HepG2 (cell line): Measurements from ENCODE around the gene HOXD4. TPM values are rescaled to one million over a fixed set of nuclear protein-coding genes. Genes with fewer than 3 reads are reported as not detected.

Experiments
- ATAC-seq: fragments of 200-7000 bp; cut with Tn5 transposase; 3 replicates; pipeline ENCODE4 v1.9.1; 2020; ENCODE audit warnings: mild to moderate bottlenecking, moderate library complexity
- BruUV-seq: library from RNA; stranded (reverse); fragments of 400-500 nt; replicated peaks from 2 replicates; lab custom pipeline; 2021; lab: Mats Ljungman, UMichigan
- CTCF ChIA-PET: fragments of 300-600 bp; formaldehyde crosslinking; extraction: SDS; loops from one replicate; lab custom pipeline; 2021; ENCODE audit warnings: low total read pairs, inconsistent platforms, low intra/inter-chr PET ratio; lab: Yijun Ruan, JAX
- POLR2A ChIA-PET: fragments of 350-600 bp; sonication (Branson Sonifier 250); formaldehyde crosslinking; loops from one replicate; lab custom pipeline; 2020; ENCODE audit warnings: antibody characterized with exemption, inconsistent platforms; lab: Yijun Ruan, JAX
- DNase-seq: peaks from one replicate; pipeline ENCODE4 v3.0.0-alpha.2; 2015; ENCODE audit warnings: low spot score
- FAIRE-seq: peaks from 3 replicates; lab custom pipeline; 2011; peaks lifted over from hg19 to GRCh38; lab: Jason Lieb, UNC
- H2AFZ ChIP-seq: one replicate; pipeline ENCODE4 v1.6.1; 2011; ENCODE audit warnings: low read length, inconsistent platforms
- H3K27ac ChIP-seq: fragments of 300-600 bp; 3 replicates; pipeline ENCODE4 v1.8.0; 2011; ENCODE audit warnings: mixed run types, mild to moderate bottlenecking, mixed read lengths, low read length, inconsistent platforms; ENCODE audit not compliant: insufficient read depth; ENCODE audit errors: extremely low read length
- H3K27me3 ChIP-seq, 2 experiments: fragments of 200-600 bp in 1 of 2; 2 replicates in 1 of 2; 3 replicates in 1 of 2; pipeline versions ENCODE4 v1.6.0 to v1.8.0; 2011; ENCODE audit warnings: low read length in 2 of 2, mild to moderate bottlenecking in 2 of 2, moderate library complexity in 2 of 2, inconsistent platforms in 1 of 2; ENCODE audit not compliant: insufficient read depth in 2 of 2, control insufficient read depth in 1 of 2
- H3K36me3 ChIP-seq, 2 experiments: fragments of 200-600 bp in 1 of 2; replicated peaks in 1 of 2; 2 replicates in 1 of 2; 3 replicates in 1 of 2; pipeline versions ENCODE4 v1.5.1 to v1.8.0; 2011; ENCODE audit warnings: low read length in 2 of 2, inconsistent platforms in 1 of 2; ENCODE audit not compliant: insufficient read depth in 2 of 2, control insufficient read depth in 1 of 2
- H3K4me1 ChIP-seq: 2 replicates; pipeline ENCODE4 v1.5.1; 2012; ENCODE audit warnings: low read length, inconsistent platforms; ENCODE audit not compliant: insufficient read depth
- H3K4me2 ChIP-seq: 2 replicates; pipeline ENCODE4 v1.6.0; 2011; ENCODE audit warnings: low read depth, low read length, inconsistent platforms
- H3K4me3 ChIP-seq, 3 experiments: fragments of 200-600 bp in 1 of 3; sonication (generic), shearing (Covaris generic) in 1 of 3; replicated peaks in 1 of 3; 2 replicates each; pipeline ENCODE4 v1.5.1; 2011 to 2016; ENCODE audit warnings: low read length in 3 of 3, inconsistent platforms in 2 of 3, low read depth in 2 of 3, mild to moderate bottlenecking in 2 of 3, control low read depth in 1 of 3, mixed read lengths in 1 of 3; ENCODE audit not compliant: insufficient read depth in 1 of 3
- H3K79me2 ChIP-seq: one replicate; pipeline ENCODE4 v1.6.1; 2011; ENCODE audit warnings: low read length, inconsistent platforms; ENCODE audit not compliant: insufficient read depth
- H3K9ac ChIP-seq: 2 replicates; pipeline ENCODE4 v1.6.0; 2011; ENCODE audit warnings: mild to moderate bottlenecking, low read depth, low read length, inconsistent platforms; ENCODE audit not compliant: insufficient read depth
- H3K9me3 ChIP-seq: 2 replicates; pipeline ENCODE4 v1.5.1; 2012; ENCODE audit warnings: mild to moderate bottlenecking, low read length
- H4K20me1 ChIP-seq: 2 replicates; pipeline ENCODE4 v1.6.0; 2011; ENCODE audit warnings: inconsistent platforms, mild to moderate bottlenecking, low read length, moderate library complexity; ENCODE audit not compliant: insufficient read depth
- CREBL2 ChIP-seq: sonication (generic); formaldehyde crosslinking; IDR thresholded peaks from 2 replicates; pipeline ENCODE4 v1.8.1; 2023; ENCODE audit warnings: missing genetic modification reagents, mild to moderate bottlenecking, borderline replicate concordance
- HIVEP1 ChIP-seq: sonication (generic); formaldehyde crosslinking; IDR thresholded peaks from 2 replicates; pipeline ENCODE4 v1.4.0; 2020; ENCODE audit warnings: mild to moderate bottlenecking, missing genetic modification reagents
- HNRNPK ChIP-seq: fragments of 200-400 bp; formaldehyde crosslinking; IDR thresholded peaks from 2 replicates; pipeline ENCODE4 v1.6.1; 2018; ENCODE audit warnings: low read length, low read depth, moderate library complexity, mild to moderate bottlenecking; ENCODE audit not compliant: poor library complexity, severe bottlenecking
- MED8 ChIP-seq: sonication (generic); formaldehyde crosslinking; IDR thresholded peaks from 2 replicates; pipeline ENCODE4 v1.8.1; 2023; ENCODE audit warnings: mild to moderate bottlenecking, missing genetic modification reagents; ENCODE audit not compliant: insufficient replicate concordance
- NCOR1 ChIP-seq: fragments of 200-600 bp; sonication (generic); IDR thresholded peaks from 2 replicates; pipeline ENCODE4 v1.7.0; 2017; ENCODE audit warnings: antibody characterized with exemption, low read length, borderline replicate concordance
- SKI ChIP-seq: fragments of 450-650 bp; IDR thresholded peaks from one replicate; pipeline ENCODE4 v1.6.1; 2018; ENCODE audit warnings: mild to moderate bottlenecking; ENCODE audit not compliant: partially characterized antibody
- TCF12 ChIP-seq, 2 experiments: fragments of 450-650 bp in 1 of 2; sonication (generic) in 1 of 2; formaldehyde crosslinking in 1 of 2; IDR thresholded peaks; 2 replicates each; pipeline versions ENCODE4 v1.6.1 to v1.8.0; 2017 to 2022; ENCODE audit warnings: antibody characterized with exemption in 1 of 2, mild to moderate bottlenecking in 1 of 2, missing genetic modification reagents in 1 of 2, moderate library complexity in 1 of 2
- ZNF33B ChIP-seq: sonication (generic); formaldehyde crosslinking; IDR thresholded peaks from 2 replicates; pipeline ENCODE4 v1.5.1; 2020; ENCODE audit warnings: mild to moderate bottlenecking, missing genetic modification reagents
- ZNF446 ChIP-seq: sonication (generic); formaldehyde crosslinking; IDR thresholded peaks from 2 replicates; pipeline ENCODE4 v1.5.0; 2020; ENCODE audit warnings: mild to moderate bottlenecking, missing genetic modification reagents
- ZNF451 ChIP-seq: sonication (generic); formaldehyde crosslinking; IDR thresholded peaks from 2 replicates; pipeline ENCODE4 v1.5.0; 2020; ENCODE audit warnings: mild to moderate bottlenecking, missing genetic modification reagents
- ZNF484 ChIP-seq: sonication (generic); formaldehyde crosslinking; IDR thresholded peaks from 2 replicates; pipeline ENCODE4 v1.5.1; 2020; ENCODE audit warnings: mild to moderate bottlenecking, low read depth, missing genetic modification reagents, borderline replicate concordance
- ZNF552 ChIP-seq: sonication (generic); formaldehyde crosslinking; IDR thresholded peaks from 2 replicates; pipeline ENCODE4 v1.9.0; 2022; ENCODE audit warnings: missing genetic modification reagents, mild to moderate bottlenecking, borderline replicate concordance
- ZNF772 ChIP-seq: sonication (generic); formaldehyde crosslinking; IDR thresholded peaks from 2 replicates; pipeline ENCODE4 v1.5.0; 2020; ENCODE audit warnings: mild to moderate bottlenecking, missing genetic modification reagents
- WGBS: methylation state at CpG from one replicate; pipeline ENCODE4 v1.1.6; 2017; ENCODE audit warnings: low lambda C conversion rate; 5-methylcytosine and 5-hydroxymethylcytosine counted together
- in situ Hi-C: cut with HindIII; loops from 2 replicates; pipeline ENCODE4 v1.10.0; 2017; ENCODE audit warnings: low pct_unique_long_range_greater_than_20kb; ENCODE audit not compliant: extremely low pct_ligation_motif_present
- intact Hi-C: fragments of 100-400 bp; cut with micrococcal nuclease; formaldehyde crosslinking; loops from one replicate; pipeline ENCODE4 v1.10.0; 2022; ENCODE audit not compliant: unreplicated experiment
- polyA plus RNA-seq, 8 experiments: library from polyadenylated mRNA; depleted of rRNA in 3 of 8; stranded (reverse) in 7 of 8; unstranded in 1 of 8; fragments of >200 nt; fragmentation: Illumina TruSeq in 4 of 8; extraction: Trizol in 4 of 8; gene quantifications; 2 replicates each; pipeline versions ENCODE4 v1.2.1 to v1.2.3, GENCODE V29; 2011 to 2016; ENCODE audit warnings: low read depth in 4 of 8, missing spikeins in 1 of 8, mixed read lengths in 1 of 8; ENCODE audit not compliant: insufficient read depth in 1 of 8
- total RNA-seq, 5 experiments: library from RNA; depleted of rRNA; stranded (reverse); fragments of >200 nt; fragmentation: Illumina TruSeq; extraction: Trizol; gene quantifications; 2 replicates each; pipeline ENCODE4 v1.2.3, GENCODE V29; 2016; ENCODE audit warnings: low read depth in 1 of 5
- TF ChIP-seq, protein P1 (sequence below): sonication (generic); formaldehyde crosslinking; IDR thresholded peaks from 2 replicates; pipeline ENCODE4 v1.8.1; 2022; ENCODE audit warnings: mild to moderate bottlenecking, missing genetic modification reagents
- TF ChIP-seq, protein P2 (sequence below): sonication (generic); formaldehyde crosslinking; IDR thresholded peaks from 2 replicates; pipeline ENCODE4 v1.5.0; 2020; ENCODE audit warnings: mild to moderate bottlenecking, missing genetic modification reagents
- TF ChIP-seq, protein P3 (sequence below): sonication (generic); formaldehyde crosslinking; IDR thresholded peaks from 2 replicates; pipeline ENCODE4 v1.4.0; 2020; ENCODE audit warnings: missing genetic modification reagents
- TF ChIP-seq, protein P4 (sequence below): sonication (generic); formaldehyde crosslinking; IDR thresholded peaks from 2 replicates; pipeline ENCODE4 v1.4.0; 2020; ENCODE audit warnings: mild to moderate bottlenecking, missing genetic modification reagents

Gene HOXD4
- total and polyA plus RNA-seq, 2 of the 13 experiments (the other 11 are each of a cell fraction or from before 2014, with no cell fraction given), result not detected

DNA sequence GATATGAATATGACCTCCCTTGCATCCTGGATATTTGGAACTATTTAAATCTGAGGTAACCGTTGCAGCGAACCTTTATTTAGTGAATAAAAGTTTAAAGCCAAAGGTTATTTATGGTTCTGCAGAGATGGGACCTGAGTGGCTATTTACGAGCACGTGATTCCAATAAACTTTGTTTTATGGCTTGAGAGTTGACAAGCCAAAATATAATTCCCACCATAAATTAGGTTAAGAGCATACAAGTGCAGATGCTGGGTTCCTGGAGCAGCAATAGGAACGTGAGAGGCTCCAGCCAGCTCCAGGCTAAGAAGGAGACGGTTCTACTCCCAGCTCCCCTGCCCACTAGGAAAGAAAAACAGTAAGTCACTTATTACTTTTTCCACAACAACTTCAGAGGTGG, 5.2 kb upstream of the HOXD4 start:
- Histone ChIP-seq H3K9ac (no peak overlapping the region), H3K4me3 (no peak overlapping the region), H3K4me2 (no peak overlapping the region), H3K27me3 (peaks cover 16 to 94% of the 10 kb centered on the region in 2 experiments), H3K27ac (no peak overlapping the region), H3K9me3 (no peaks in the 10 kb centered on the region), H3K79me2 (no peaks in the 10 kb centered on the region), H3K4me1 (peaks cover 22% of the 10 kb centered on the region), H4K20me1 (no peaks in the 10 kb centered on the region), H2AFZ (no peak overlapping the region), H3K36me3 (no peaks in the 10 kb centered on the region)
- 5% methylated on average over 6 of the region's 6 CpGs for WGBS
- DNase-seq (no peak), FAIRE-seq (no peak), ATAC-seq (no peak)
- TF ChIP-seq CREBL2, result no peak
- no peak for TF ChIP-seq ZNF484 (CRISPR knock-in tag)
- no peak for TF ChIP-seq NCOR1
- no peak for TF ChIP-seq ZNF772 (CRISPR knock-in tag)
- TF ChIP-seq, protein P1, sequence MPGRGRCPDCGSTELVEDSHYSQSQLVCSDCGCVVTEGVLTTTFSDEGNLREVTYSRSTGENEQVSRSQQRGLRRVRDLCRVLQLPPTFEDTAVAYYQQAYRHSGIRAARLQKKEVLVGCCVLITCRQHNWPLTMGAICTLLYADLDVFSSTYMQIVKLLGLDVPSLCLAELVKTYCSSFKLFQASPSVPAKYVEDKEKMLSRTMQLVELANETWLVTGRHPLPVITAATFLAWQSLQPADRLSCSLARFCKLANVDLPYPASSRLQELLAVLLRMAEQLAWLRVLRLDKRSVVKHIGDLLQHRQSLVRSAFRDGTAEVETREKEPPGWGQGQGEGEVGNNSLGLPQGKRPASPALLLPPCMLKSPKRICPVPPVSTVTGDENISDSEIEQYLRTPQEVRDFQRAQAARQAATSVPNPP (CRISPR knock-in tag), result no peak
- TF ChIP-seq ZNF451 (CRISPR knock-in tag), result no peak
- no peak for TF ChIP-seq ZNF552
- no peak for TF ChIP-seq HIVEP1 (CRISPR knock-in tag)
- TF ChIP-seq, protein P2, sequence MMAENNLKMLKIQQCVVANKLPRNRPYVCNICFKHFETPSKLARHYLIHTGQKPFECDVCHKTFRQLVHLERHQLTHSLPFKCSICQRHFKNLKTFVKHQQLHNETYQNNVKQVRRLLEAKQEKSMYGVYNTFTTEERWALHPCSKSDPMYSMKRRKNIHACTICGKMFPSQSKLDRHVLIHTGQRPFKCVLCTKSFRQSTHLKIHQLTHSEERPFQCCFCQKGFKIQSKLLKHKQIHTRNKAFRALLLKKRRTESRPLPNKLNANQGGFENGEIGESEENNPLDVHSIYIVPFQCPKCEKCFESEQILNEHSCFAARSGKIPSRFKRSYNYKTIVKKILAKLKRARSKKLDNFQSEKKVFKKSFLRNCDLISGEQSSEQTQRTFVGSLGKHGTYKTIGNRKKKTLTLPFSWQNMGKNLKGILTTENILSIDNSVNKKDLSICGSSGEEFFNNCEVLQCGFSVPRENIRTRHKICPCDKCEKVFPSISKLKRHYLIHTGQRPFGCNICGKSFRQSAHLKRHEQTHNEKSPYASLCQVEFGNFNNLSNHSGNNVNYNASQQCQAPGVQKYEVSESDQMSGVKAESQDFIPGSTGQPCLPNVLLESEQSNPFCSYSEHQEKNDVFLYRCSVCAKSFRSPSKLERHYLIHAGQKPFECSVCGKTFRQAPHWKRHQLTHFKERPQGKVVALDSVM, result no peak
- no peak for TF ChIP-seq MED8 (CRISPR knock-in tag)
- no peak for TF ChIP-seq ZNF33B (CRISPR knock-in tag)
- no peak for TF ChIP-seq ZNF446 (CRISPR knock-in tag)
- no peak for TF ChIP-seq SKI
- TF ChIP-seq, protein P3, sequence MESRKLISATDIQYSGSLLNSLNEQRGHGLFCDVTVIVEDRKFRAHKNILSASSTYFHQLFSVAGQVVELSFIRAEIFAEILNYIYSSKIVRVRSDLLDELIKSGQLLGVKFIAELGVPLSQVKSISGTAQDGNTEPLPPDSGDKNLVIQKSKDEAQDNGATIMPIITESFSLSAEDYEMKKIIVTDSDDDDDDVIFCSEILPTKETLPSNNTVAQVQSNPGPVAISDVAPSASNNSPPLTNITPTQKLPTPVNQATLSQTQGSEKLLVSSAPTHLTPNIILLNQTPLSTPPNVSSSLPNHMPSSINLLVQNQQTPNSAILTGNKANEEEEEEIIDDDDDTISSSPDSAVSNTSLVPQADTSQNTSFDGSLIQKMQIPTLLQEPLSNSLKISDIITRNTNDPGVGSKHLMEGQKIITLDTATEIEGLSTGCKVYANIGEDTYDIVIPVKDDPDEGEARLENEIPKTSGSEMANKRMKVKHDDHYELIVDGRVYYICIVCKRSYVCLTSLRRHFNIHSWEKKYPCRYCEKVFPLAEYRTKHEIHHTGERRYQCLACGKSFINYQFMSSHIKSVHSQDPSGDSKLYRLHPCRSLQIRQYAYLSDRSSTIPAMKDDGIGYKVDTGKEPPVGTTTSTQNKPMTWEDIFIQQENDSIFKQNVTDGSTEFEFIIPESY (CRISPR knock-in tag), result no peak
- TF ChIP-seq, protein P4, sequence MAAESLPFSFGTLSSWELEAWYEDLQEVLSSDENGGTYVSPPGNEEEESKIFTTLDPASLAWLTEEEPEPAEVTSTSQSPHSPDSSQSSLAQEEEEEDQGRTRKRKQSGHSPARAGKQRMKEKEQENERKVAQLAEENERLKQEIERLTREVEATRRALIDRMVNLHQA, result no peak
- TF ChIP-seq HNRNPK, result no peak
- no peak for TF ChIP-seq TCF12 (IDR thresholded peaks at IDR 0.05)
- no peak for TF ChIP-seq TCF12 (CRISPR knock-in tag; IDR thresholded peaks at IDR 0.05)
- intact Hi-C loops, result no loop called here
- in situ Hi-C loops, result no loop called here
- POLR2A ChIA-PET, result no interaction called here
- no TSS peak for BruUV-seq
- CTCF ChIA-PET, result no interaction called here
